ENCODE measurements around the gene FAM107B. TPM values are rescaled to one million over a fixed set of nuclear protein-coding genes. Genes with fewer than 3 reads are reported as not detected.

FAM107B gene
- total RNA-seq, 6 experiments from 2014 or later, result 18.7 to 43.8 (median 40.0) TPM

DNA sequence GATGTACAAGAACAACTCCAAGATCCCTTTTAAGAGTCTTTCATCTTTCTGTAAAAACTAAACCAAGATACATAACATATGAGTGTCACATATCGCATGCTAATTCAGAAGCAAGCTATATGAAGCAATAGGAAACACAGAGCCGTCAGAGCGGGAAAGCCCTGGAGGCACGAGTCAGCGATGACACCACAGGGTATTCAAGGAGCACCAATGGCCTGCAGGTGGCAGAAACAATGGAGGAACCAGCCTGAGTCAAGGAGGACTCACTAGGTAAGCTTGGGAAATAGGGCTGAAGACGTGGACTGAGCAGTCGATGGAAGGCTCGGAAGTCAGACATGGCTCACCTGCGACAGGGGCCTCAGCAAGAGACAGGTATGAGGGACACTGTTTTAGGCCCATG, 214.4 kb downstream of the FAM107B start:
- peak overlapping the region; percentile 5; the same call in 1 of the 2 replicates for H3K27ac Mint-ChIP-seq

DNA sequence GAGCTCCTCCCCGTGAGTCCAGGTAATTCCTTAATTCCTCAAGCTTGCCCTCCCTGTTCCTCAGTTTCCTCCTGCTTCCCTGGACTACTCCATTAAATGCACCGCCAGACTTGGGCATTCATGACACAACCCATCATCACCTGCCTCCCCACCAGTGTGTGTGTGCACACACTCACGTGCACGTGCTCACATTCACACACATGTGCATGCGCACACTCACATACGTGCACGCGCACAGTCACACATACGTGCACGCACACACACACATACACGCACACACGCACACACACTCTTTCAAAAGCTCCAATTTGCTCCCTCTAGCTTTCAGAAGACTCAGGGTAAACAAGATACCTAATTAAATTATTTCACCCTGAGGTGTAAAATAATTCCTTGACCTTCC, 216.7 kb downstream of the FAM107B start:
- no peak overlapping the region for H3K4me3 Mint-ChIP-seq
- no peaks in the 10 kb centered on the region; the same call in none of the 2 replicates for H3K36me3 Mint-ChIP-seq (ENCODE audit: low read depth)
- no peaks in the 10 kb centered on the region for H3K9me3 Mint-ChIP-seq
- H3K27me3 Mint-ChIP-seq (ENCODE audit: insufficient read depth), result no peaks in the 10 kb centered on the region
- TF ChIP-seq, protein P1, sequence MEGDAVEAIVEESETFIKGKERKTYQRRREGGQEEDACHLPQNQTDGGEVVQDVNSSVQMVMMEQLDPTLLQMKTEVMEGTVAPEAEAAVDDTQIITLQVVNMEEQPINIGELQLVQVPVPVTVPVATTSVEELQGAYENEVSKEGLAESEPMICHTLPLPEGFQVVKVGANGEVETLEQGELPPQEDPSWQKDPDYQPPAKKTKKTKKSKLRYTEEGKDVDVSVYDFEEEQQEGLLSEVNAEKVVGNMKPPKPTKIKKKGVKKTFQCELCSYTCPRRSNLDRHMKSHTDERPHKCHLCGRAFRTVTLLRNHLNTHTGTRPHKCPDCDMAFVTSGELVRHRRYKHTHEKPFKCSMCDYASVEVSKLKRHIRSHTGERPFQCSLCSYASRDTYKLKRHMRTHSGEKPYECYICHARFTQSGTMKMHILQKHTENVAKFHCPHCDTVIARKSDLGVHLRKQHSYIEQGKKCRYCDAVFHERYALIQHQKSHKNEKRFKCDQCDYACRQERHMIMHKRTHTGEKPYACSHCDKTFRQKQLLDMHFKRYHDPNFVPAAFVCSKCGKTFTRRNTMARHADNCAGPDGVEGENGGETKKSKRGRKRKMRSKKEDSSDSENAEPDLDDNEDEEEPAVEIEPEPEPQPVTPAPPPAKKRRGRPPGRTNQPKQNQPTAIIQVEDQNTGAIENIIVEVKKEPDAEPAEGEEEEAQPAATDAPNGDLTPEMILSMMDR (IDR thresholded peaks at IDR 0.05), result no peak
- peaks cover 52% of the 10 kb centered on the region for H3K4me1 Mint-ChIP-seq (ENCODE audit: low read depth)
- DNase-seq, result no peak
- H3K27ac Mint-ChIP-seq, result no peak overlapping the region

More for the DNA sequence above, 214.4 kb downstream of the FAM107B start:
- Mint-ChIP-seq H3K36me3 (ENCODE audit: low read depth) (no peaks in the 10 kb centered on the region; the same call in none of the 2 replicates), H3K27me3 (ENCODE audit: insufficient read depth) (no peaks in the 10 kb centered on the region), H3K9me3 (no peaks in the 10 kb centered on the region), H3K4me1 (ENCODE audit: low read depth) (peaks cover 46% of the 10 kb centered on the region), H3K4me3 (no peak overlapping the region)
- TF ChIP-seq, protein P1 (IDR thresholded peaks at IDR 0.05), result peak; percentile 47
- DNase-seq, result peak; percentile 62

DNA sequence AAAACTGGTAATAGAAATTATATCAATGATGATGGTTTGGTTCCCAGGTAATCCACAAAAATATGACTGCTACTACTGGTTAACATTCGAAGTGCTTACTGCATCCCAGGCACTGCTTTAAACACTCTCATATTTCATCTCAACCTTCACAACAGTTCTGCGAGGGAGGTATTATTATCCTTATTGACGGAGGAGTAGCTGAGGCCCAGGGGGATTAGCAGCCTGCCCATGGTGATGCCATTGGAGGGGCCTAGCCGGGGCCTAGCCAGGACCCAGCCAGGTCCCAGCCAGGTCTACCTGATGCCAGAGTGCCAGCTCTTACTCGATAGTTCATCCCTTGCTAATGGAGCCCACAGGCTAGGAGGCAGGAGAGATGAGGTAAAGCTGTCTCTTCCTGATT, 217.1 kb downstream of the FAM107B start:
- H3K4me1 Mint-ChIP-seq (ENCODE audit: low read depth), result peaks cover 51% of the 10 kb centered on the region
- TF ChIP-seq, protein P1 (IDR thresholded peaks at IDR 0.05), result no peak
- no peak for DNase-seq
- no peaks in the 10 kb centered on the region; the same call in none of the 2 replicates for H3K36me3 Mint-ChIP-seq (ENCODE audit: low read depth)
- no peak overlapping the region for H3K27ac Mint-ChIP-seq
- H3K27me3 Mint-ChIP-seq (ENCODE audit: insufficient read depth), result no peaks in the 10 kb centered on the region
- H3K4me3 Mint-ChIP-seq, result no peak overlapping the region
- H3K9me3 Mint-ChIP-seq, result no peaks in the 10 kb centered on the region

DNA sequence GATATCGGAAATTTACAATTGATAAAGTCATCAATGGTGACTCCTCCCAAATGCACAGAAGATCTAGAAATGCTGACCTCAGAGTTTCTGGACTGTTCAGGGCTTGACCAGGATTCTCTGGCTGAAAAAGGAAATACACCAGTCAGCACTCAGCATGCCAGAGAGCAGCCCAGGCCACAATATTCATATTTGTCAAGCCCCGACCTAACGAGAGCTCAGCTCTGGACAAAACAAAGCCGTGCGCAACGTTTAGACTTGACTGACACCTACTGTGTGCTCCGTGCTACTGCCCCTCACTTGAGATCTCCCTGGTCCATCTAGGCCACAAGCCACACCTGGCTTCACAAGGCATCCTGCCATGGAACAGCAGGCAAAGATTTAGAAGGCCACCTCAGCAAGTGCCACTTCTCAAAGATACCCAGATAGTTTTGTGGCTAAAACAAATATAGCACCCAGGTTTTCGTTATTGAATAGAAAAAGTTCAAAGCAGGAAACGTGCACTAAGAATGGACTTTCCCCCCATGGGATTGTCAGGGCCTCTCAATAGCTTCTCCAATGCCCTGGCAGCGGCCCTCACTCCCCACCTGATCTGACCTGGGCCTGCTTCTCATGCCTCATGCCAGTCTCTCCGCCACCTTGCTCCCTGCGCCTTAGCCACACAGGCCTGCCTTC, 218.3 kb downstream of the FAM107B start:
- DNase-seq, result no peak
- H3K27ac Mint-ChIP-seq, result no peak overlapping the region
- no peak overlapping the region for H3K4me3 Mint-ChIP-seq

GRCh38 chr10:14555807-14556206, 218.9 kb downstream of the FAM107B start:
- Mint-ChIP-seq H3K36me3 (ENCODE audit: low read depth) (no peaks in the 10 kb centered on the region; the same call in none of the 2 replicates), H3K27ac (peak overlapping the region; percentile 51), H3K4me3 (no peak overlapping the region), H3K27me3 (ENCODE audit: insufficient read depth) (no peaks in the 10 kb centered on the region), H3K9me3 (no peaks in the 10 kb centered on the region), H3K4me1 (ENCODE audit: low read depth) (peaks cover 48% of the 10 kb centered on the region)
- DNase-seq, result no peak
- TF ChIP-seq, protein P1 (IDR thresholded peaks at IDR 0.05), result no peak

More for the DNA sequence above, 218.3 kb downstream of the FAM107B start:
- Mint-ChIP-seq H3K4me1 (ENCODE audit: low read depth) (peaks cover 53% of the 10 kb centered on the region), H3K9me3 (no peaks in the 10 kb centered on the region), H3K27me3 (ENCODE audit: insufficient read depth) (no peaks in the 10 kb centered on the region), H3K36me3 (ENCODE audit: low read depth) (no peaks in the 10 kb centered on the region; the same call in none of the 2 replicates)
- TF ChIP-seq, protein P1 (IDR thresholded peaks at IDR 0.05), result no peak
